ENCODE measurements around the gene WIPF2.
"Not testable (repeated sequence)": the region's sequence is repeated elsewhere in the genome, so short reads cannot be mapped to it uniquely, and the experiment has no call there.

The WIPF2 gene

GRCh38 chr17:40299159-40299757 is 80.2 kb downstream of the WIPF2 start:
- not testable (repeated sequence) for DNase-seq

DNA sequence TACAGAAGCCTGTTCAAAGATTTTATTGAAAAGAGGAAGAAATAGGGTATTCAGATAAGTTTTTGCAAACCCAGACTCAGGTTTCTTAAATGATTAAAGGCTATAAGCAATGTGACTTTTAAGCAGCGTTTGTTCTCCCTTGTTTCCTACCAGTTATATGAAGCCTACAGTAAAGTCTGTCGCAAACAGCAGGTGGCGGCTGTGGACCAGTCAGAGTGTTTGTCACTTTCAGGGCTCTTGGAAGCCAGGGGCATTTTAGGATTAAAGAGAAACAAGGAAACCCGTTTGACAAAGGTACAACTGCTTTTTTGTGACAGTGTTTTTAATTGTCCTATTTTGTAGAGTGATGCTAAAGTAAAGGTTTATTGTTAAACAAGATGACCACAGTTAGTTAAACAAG is 82.2 kb downstream of the WIPF2 start:
- no peak for DNase-seq

- no peak for DNase-seq
Observed at GRCh38 chr17:40303009-40303657, 84.0 kb downstream of the WIPF2 start.

- DNase-seq, result no peak
Observed at GRCh38 chr17:40303708-40304551, 84.8 kb downstream of the WIPF2 start.

DNA sequence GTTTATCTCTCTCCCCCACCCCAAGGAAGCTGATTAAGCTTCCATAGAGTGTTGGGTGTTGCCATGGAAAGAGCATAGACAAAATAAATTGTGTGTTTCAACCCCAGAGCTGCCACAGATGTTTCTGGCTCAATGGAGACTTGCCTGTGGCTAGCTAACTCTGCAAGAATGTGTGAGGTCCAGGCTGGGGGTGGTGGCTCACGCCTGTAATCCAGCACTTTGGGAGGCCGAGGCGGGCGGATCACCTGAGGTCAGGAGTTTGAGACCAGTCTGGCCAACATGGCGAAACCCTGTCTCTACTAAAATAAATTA is 85.4 kb downstream of the WIPF2 start:
- DNase-seq, result not testable (repeated sequence)

GRCh38 chr17:40304866-40305265 is 85.8 kb downstream of the WIPF2 start:
- not testable (repeated sequence) for DNase-seq

DNA sequence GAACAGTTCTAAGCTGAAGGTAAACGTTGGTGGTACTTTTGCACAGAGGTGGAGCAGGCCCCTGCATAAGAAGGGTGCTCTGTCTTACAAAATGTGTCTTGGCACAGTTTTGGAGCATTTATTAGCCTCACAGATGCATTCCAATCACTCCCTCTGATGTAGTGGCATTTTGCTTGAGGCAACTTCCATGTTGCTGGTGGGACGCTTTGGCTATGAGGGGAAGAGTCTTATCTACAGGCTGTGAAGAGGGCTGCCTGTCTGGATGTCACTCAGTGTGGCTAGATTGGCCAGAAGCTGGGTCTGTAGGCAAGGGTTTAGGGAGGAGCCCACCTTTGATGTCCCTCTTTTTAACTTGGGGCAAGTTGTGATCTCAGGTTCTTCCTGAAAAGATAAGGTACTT is 87.3 kb downstream of the WIPF2 start:
- no peak for DNase-seq

GRCh38 chr17:40307001-40307730 is 88.1 kb downstream of the WIPF2 start:
- DNase-seq, result no peak

GRCh38 chr17:40307740-40308239 is 88.7 kb downstream of the WIPF2 start:
- DNase-seq, result no peak

GRCh38 chr17:40309031-40309948 is 90.2 kb downstream of the WIPF2 start, which contains the start of gene RARA:
TSS of gene RARA (plus strand) at chr17:40309180. CDS start at chr17:40331219, 22,039 bp downstream.
- DNase-seq, result no peak

GRCh38 chr17:40309949-40310510 is 90.9 kb downstream of the WIPF2 start:
- DNase-seq, result no peak

- no peak for DNase-seq
Observed at GRCh38 chr17:40310882-40311391, 91.8 kb downstream of the WIPF2 start.

GRCh38 chr17:40311575-40311974 is 92.5 kb downstream of the WIPF2 start:
- no peak for DNase-seq

GRCh38 chr17:40312131-40312731 is 93.1 kb downstream of the WIPF2 start:
- DNase-seq, result no peak

GRCh38 chr17:40312893-40313667 is 94.0 kb downstream of the WIPF2 start:
- DNase-seq, result no peak

- no peak for DNase-seq
Observed at GRCh38 chr17:40313668-40314583, 94.8 kb downstream of the WIPF2 start.

DNA sequence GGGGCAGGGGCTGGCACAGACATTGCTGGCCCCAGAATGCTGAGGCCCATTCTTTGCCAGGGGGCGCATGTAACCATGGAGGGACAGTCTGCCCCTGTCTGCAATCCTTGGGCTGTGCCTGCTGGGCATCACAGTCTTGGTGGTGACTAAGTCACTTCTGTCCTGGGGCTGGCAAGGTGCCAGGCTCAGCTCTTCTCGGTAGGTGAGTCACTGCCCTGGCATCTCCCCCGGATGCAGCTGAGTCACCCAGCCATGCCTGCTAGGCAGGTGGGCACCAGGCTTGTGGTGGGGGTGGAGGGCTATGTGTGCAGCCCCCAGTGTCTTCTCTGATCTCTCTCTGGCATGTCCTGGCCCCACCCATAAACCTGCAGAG is 95.5 kb downstream of the WIPF2 start:
- DNase-seq, result peak; percentile 87

DNA sequence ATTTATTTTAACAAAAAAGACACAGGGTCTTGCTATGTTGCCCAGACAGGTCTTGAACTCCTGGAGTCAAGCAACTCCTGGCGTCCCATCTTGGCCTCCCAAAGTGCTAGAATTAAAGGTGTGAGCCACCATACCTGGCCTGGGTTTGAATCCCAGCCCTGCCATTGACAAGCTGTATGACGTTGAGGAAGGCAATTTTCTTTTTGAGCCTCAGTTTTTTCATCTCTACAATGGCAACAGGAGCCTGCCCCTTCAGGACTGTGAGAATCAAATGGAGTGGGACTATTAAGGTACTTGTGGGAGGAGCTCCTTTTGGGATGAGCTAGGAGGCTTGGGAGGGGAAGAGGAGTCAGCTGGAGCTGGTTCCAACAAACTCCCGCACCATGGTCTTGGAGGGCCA is 96.1 kb downstream of the WIPF2 start:
- DNase-seq, result no peak

Data from activated effector memory CD4-positive, alpha-beta T cell treated with Interleukin-2 at 50 U/mL for 16 hours (primary cell).